Natural killer cell (primary cell): ENCODE results near the gene C12orf43. TPM values are rescaled to one million over a fixed set of nuclear protein-coding genes. Genes with fewer than 3 reads are reported as not detected.

Source experiments
- ATAC-seq, 3 donors: fragments of 150-1000 bp in 2 of 3; fragments of 200-7000 bp in 1 of 3; cut with Tn5 transposase; 1 replicate in 1 of 3; 2 replicates in 2 of 3; pipeline ENCODE4 v1.10.0; 2021; ENCODE audit warnings: mild to moderate bottlenecking in 2 of 3, moderate library complexity in 2 of 3
- DNase-seq, 2 donors: peaks; one replicate each; pipeline versions ENCODE4 v3.0.0 to v3.0.0-alpha.2; 2013 to 2021; ENCODE audit warnings: mixed read lengths in 1 of 2
- H3K27ac ChIP-seq: one replicate; pipeline ENCODE4 v1.5.1; 2013; ENCODE audit warnings: mild to moderate bottlenecking, low read length
- H3K27me3 ChIP-seq: one replicate; pipeline ENCODE4 v1.6.1; 2013; ENCODE audit warnings: low read length; ENCODE audit not compliant: control insufficient read depth, insufficient read depth
- H3K36me3 ChIP-seq: one replicate; pipeline ENCODE4 v1.6.1; 2013; ENCODE audit warnings: low read length; ENCODE audit not compliant: control insufficient read depth, insufficient read depth
- H3K4me1 ChIP-seq: one replicate; pipeline ENCODE4 v1.6.1; 2013; ENCODE audit warnings: low read length; ENCODE audit not compliant: control insufficient read depth, insufficient read depth
- H3K4me3 ChIP-seq: one replicate; pipeline ENCODE4 v1.5.1; 2013; ENCODE audit warnings: low read length
- H3K9me3 ChIP-seq: one replicate; pipeline ENCODE4 v1.6.1; 2013; ENCODE audit warnings: low read length; ENCODE audit not compliant: control insufficient read depth, insufficient read depth
- H3K27ac Mint-ChIP-seq, 2 donors: one replicate each; pipeline ENCODE4 v1.8.0; 2022; ENCODE audit warnings: mild to moderate bottlenecking in 2 of 2, mixed read lengths in 2 of 2, moderate library complexity in 1 of 2
- H3K27me3 Mint-ChIP-seq, 2 donors: one replicate each; pipeline ENCODE4 v1.8.0; 2022; ENCODE audit warnings: low read depth in 2 of 2, mixed read lengths in 2 of 2
- H3K36me3 Mint-ChIP-seq: one replicate; pipeline ENCODE4 v1.8.0; 2022; ENCODE audit warnings: mixed read lengths
- H3K4me1 Mint-ChIP-seq, 2 donors: one replicate each; pipeline ENCODE4 v1.8.0; 2022; ENCODE audit warnings: mixed read lengths in 2 of 2
- H3K4me3 Mint-ChIP-seq: one replicate; pipeline ENCODE4 v1.8.0; 2022; ENCODE audit warnings: mild to moderate bottlenecking, moderate library complexity, mixed read lengths
- H3K9me3 Mint-ChIP-seq, 2 donors: one replicate each; pipeline ENCODE4 v1.8.0; 2022; ENCODE audit warnings: mixed read lengths in 2 of 2
- WGBS: methylation state at CpG from one replicate; pipeline ENCODE4 v1.1.7; 2013; ENCODE audit warnings: missing lambda C conversion rate; ENCODE audit not compliant: insufficient coverage; 5-methylcytosine and 5-hydroxymethylcytosine counted together
- intact Hi-C: fragments of 100-400 bp; cut with micrococcal nuclease; formaldehyde crosslinking; loops from one replicate; pipeline ENCODE4 v1.14.2; 2022
- total RNA-seq, 4 donors: library from RNA; stranded (reverse); fragments of 120-200 nt in 1 of 4; gene quantifications; one replicate each; pipeline versions ENCODE4 v1.2.3 to v1.2.4, GENCODE V29; 2013 to 2022
- TF ChIP-seq, protein P1 (sequence below): fragments of 200-600 bp; IDR thresholded peaks from one replicate; pipeline ENCODE4 v1.8.0; 2022; ENCODE audit warnings: antibody characterized with exemption

The C12orf43 gene
- total RNA-seq, 3 donors from 2014 or later (not counting 1 experiment from before 2014, with no cell fraction given), result 16.0 to 19.9 (median 18.0) TPM

DNA sequence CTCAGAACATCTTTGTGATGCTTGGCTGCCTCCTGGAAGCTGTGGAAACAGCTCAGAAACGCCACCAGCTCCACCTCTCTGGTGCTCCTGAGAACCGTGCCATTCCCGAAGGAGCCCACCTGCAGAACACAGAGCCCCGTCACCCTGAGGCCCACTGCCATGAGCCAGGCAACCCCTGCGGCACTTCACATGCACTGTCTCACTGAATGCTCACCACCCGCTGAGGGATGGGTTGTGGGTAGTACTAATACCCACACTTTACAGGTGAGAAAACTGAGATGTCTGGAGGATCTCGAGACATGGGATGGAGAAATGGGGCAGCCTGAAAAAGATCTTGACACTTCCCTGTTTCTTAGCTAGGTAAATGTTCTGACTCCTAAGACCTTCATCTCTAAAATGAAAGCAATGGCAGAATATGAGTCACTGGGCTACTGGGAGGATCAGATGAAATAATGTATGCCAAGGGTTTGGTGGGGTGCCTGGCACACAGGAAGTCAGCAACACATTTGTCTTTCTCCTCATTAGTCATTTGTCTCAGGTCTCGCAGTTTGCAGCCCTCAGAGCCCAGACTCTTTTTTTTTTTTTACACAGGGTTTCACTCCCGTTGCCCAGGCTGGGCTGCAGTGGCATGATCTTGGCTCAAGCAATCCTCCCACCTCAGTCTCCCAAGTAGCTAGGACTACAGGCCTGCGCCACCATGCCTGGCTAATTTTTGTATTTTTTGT is 17.5 kb upstream of the C12orf43 start:
- H3K36me3 ChIP-seq, result peaks cover 4% of the 10 kb centered on the region
- Mint-ChIP-seq H3K27ac (peak overlapping the region; percentile 87 to 94), H3K4me3 (peak overlapping the region; percentile 78), H3K36me3 (no peaks in the 10 kb centered on the region), H3K4me1 (peaks cover 50 to 51% of the 10 kb centered on the region in 2 donors), H3K27me3 (no peaks in the 10 kb centered on the region), H3K9me3 (no peaks in the 10 kb centered on the region)
- peak; percentile 74 to 89 (median 87) for ATAC-seq
- intact Hi-C loops, result loop anchor here (1.0 to 2.0 kb wide), 2 partner anchors 27 to 59 kb away; no protein-coding TSS in a partner anchor
- peaks cover 62% of the 10 kb centered on the region for H3K4me1 ChIP-seq
- 45% methylated on average over 9 of the region's 10 CpGs for WGBS
- no peaks in the 10 kb centered on the region for H3K9me3 ChIP-seq
- H3K27ac ChIP-seq, result peak overlapping the region; percentile 82
- no peak overlapping the region for H3K4me3 ChIP-seq
- H3K27me3 ChIP-seq, result no peaks in the 10 kb centered on the region
- TF ChIP-seq, protein P1, sequence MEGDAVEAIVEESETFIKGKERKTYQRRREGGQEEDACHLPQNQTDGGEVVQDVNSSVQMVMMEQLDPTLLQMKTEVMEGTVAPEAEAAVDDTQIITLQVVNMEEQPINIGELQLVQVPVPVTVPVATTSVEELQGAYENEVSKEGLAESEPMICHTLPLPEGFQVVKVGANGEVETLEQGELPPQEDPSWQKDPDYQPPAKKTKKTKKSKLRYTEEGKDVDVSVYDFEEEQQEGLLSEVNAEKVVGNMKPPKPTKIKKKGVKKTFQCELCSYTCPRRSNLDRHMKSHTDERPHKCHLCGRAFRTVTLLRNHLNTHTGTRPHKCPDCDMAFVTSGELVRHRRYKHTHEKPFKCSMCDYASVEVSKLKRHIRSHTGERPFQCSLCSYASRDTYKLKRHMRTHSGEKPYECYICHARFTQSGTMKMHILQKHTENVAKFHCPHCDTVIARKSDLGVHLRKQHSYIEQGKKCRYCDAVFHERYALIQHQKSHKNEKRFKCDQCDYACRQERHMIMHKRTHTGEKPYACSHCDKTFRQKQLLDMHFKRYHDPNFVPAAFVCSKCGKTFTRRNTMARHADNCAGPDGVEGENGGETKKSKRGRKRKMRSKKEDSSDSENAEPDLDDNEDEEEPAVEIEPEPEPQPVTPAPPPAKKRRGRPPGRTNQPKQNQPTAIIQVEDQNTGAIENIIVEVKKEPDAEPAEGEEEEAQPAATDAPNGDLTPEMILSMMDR, result no peak
- DNase-seq, result peak; percentile 56 to 87

DNA sequence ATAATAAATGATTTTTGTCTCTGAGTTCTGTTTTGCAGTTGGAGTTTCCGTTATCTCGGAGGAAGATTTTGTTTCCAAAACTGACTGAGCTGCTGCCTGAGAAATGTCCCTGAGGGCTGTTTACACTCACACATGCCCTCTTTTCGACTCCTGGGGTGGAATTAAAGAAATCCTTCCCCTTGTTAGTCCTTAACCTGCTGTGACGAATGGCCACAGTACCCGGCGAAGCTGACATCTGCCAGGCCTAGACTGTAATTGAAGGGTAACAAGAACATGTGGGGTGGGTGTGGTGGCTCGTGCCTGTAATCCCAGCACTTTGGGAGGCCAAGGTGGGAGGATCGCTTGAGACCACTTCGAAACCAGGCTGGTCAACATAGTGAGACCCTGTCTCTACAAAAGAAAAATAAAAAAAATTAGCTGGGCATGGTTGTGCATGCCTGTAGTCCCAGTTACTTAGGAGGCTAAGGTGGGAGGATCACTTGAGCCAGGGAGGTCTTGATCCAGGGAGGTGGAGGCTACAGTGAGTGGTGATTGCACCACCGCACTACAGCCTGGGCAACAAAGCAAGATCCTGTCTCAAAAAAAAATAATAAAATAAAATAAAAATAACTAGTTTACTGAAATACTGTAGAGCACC is 14.4 kb upstream of the C12orf43 start:
- Histone ChIP-seq H3K4me3 (no peak overlapping the region), H3K27ac (no peak overlapping the region), H3K36me3 (peaks cover 20% of the 10 kb centered on the region), H3K27me3 (no peaks in the 10 kb centered on the region), H3K4me1 (peaks cover 44% of the 10 kb centered on the region), H3K9me3 (no peaks in the 10 kb centered on the region)
- H3K36me3 Mint-ChIP-seq, result no peaks in the 10 kb centered on the region
- no peak overlapping the region for H3K4me3 Mint-ChIP-seq
- intact Hi-C loops, result no loop called here
- TF ChIP-seq, protein P1, result no peak
- DNase-seq (no peak), ATAC-seq (no peak)
- peaks cover 39 to 52% of the 10 kb centered on the region in 2 donors for H3K4me1 Mint-ChIP-seq
- H3K27ac Mint-ChIP-seq, result no peak overlapping the region
- WGBS, result 90% methylated on average over 9 of the region's 10 CpGs
- H3K27me3 Mint-ChIP-seq, result no peaks in the 10 kb centered on the region
- H3K9me3 Mint-ChIP-seq, result no peaks in the 10 kb centered on the region

DNA sequence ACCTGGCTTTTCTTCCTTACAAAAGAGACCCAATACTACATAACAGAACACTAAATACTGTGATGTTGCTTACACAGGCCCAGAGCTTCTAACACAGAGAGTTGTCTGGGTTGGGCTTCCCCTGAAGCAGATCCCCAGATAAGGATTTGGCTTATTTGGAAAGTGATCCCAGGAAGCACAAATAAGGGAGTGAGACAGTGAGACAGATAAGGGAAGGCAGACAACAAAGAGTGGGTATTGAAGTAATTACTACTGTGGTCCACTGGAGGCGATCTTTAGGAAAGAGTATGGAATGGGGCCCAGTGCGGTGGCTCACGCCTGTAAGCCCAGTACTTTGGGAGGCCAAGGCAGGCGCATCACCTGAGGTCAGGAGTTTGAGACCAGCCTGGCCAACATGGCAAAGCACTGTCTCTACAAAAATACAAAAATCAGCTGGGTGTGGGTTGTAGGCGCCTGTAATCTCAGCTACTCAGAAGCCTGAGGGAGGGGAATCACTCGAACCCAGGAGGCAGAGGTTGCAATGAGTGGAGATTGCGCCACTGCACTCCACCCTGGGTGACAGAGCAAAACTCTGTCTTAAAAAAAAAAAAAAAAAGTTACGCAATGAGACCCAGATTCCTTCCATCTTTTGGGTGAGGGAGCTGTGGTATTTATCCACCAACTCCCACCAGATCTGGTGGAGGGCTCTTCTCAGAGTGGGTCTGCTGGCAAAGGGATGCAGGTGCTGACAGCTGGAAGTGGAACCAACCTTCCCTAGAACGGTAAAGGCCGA is 10.2 kb upstream of the C12orf43 start:
- ATAC-seq (no peak), DNase-seq (no peak)
- Mint-ChIP-seq H3K27me3 (no peaks in the 10 kb centered on the region), H3K9me3 (no peaks in the 10 kb centered on the region), H3K36me3 (peaks cover 9% of the 10 kb centered on the region), H3K4me1 (peaks cover 9 to 20% of the 10 kb centered on the region in 2 donors), H3K4me3 (no peak overlapping the region), H3K27ac (peak overlapping the region in 1 of 2 donors; percentile 84)
- WGBS, result 97% methylated on average over 9 of the region's 10 CpGs
- intact Hi-C loops, result no loop called here
- Histone ChIP-seq H3K27ac (no peak overlapping the region), H3K27me3 (no peaks in the 10 kb centered on the region), H3K4me3 (no peak overlapping the region), H3K4me1 (peaks cover 11% of the 10 kb centered on the region), H3K9me3 (no peaks in the 10 kb centered on the region), H3K36me3 (peaks cover 31% of the 10 kb centered on the region)
- TF ChIP-seq, protein P1, result no peak
